Measurements from ENCODE around the gene ARL6.
"Not testable (repeated sequence)": the region's sequence is repeated elsewhere in the genome, so short reads cannot be mapped to it uniquely, and the experiment has no call there.

ARL6 gene

DNA sequence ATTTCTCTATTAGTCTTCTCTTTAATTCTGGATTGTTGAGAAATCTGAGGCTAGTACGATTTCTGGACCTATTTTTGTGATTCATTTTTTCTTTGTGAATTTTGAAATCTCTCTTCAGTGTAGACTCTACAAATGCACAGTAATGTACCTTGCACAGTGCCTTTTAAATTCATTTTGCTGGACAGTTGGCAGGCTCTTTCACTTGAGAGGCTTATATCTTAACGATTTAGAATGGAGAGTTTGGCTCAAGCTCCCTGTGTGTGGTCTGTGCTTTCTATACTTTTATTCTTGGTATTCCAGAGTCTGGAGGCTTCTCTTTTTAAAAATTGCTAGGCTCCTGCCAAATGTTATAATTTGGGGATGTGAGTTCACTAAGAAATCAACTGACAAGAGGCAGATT, 66.1 kb downstream of the ARL6 start:
- DNase-seq (ENCODE audit: extremely low read depth, low read depth), result no peak
- TF ChIP-seq, protein P1, sequence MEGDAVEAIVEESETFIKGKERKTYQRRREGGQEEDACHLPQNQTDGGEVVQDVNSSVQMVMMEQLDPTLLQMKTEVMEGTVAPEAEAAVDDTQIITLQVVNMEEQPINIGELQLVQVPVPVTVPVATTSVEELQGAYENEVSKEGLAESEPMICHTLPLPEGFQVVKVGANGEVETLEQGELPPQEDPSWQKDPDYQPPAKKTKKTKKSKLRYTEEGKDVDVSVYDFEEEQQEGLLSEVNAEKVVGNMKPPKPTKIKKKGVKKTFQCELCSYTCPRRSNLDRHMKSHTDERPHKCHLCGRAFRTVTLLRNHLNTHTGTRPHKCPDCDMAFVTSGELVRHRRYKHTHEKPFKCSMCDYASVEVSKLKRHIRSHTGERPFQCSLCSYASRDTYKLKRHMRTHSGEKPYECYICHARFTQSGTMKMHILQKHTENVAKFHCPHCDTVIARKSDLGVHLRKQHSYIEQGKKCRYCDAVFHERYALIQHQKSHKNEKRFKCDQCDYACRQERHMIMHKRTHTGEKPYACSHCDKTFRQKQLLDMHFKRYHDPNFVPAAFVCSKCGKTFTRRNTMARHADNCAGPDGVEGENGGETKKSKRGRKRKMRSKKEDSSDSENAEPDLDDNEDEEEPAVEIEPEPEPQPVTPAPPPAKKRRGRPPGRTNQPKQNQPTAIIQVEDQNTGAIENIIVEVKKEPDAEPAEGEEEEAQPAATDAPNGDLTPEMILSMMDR (IDR thresholded peaks at IDR 0.05; ENCODE audit: low read depth, low read length), result no peak

- TF ChIP-seq, protein P1 (IDR thresholded peaks at IDR 0.05; ENCODE audit: low read depth, low read length), result no peak
- no peak for DNase-seq (ENCODE audit: extremely low read depth, low read depth)
Observed at GRCh38 chr3:97831140-97831539, 66.6 kb downstream of the ARL6 start.

DNA sequence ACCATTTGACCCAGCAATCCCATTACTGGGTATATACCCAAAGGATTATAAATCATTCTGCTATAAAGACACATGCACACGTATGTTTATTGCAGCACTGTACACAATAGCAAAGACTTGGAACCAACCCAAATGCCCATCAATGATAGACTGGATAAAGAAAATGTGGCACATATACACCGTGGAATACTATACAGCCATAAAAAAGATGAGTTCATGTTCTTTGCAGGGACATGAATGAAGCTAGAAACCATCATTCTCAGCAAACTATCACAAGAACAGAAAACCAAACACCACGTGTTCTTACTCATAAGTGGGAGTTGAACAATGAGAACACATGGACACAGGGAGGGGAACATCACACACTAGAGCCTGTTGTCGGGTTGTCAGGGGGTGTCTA, 68.6 kb downstream of the ARL6 start:
- not testable (repeated sequence) for DNase-seq (ENCODE audit: extremely low read depth, low read depth)

DNA sequence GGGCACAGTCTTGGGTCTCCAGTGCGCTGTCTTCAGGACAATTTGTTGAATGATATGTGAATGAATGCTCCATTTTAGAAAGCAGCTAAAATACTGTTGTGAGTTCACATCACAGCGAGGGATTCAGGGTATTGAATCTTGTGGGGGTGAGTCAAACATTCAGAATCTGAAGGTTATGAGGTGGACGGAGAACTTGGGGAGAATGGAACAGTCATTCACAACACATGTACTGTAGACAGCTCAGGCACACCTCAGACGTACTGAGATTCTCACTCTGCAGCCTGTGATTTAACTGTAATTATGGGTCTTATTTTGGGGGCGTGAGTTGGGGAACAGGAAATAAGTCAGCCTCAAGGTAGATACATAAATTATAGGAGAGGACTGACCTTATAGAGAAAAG, 71.2 kb downstream of the ARL6 start:
- no peak for DNase-seq (ENCODE audit: extremely low read depth, low read depth)
- TF ChIP-seq, protein P1 (IDR thresholded peaks at IDR 0.05; ENCODE audit: low read depth, low read length), result no peak

DNA sequence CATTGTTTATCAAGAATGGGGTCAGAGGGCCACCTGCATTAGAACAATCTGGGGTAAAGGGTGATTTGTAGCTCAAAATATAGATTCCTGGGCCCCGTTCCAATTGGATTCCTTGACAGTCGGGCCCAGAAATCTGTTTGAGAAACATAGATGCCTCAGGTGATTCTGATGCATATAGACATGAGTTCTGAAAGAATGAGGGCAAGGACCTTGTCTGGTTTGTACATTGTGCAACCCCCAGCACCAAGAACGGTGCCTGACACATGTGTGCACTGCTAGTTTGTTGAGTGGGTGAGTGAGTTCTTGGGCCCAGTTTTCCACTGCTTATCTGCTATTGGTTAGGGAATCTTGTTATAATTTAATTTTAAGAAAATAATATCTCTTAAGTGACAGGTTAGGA, 73.8 kb downstream of the ARL6 start:
- TF ChIP-seq, protein P1 (IDR thresholded peaks at IDR 0.05; ENCODE audit: low read depth, low read length), result no peak

GRCh38 chr3:97839944-97840343, 75.4 kb downstream of the ARL6 start:
- no peak for DNase-seq (ENCODE audit: extremely low read depth, low read depth)
- TF ChIP-seq, protein P1 (IDR thresholded peaks at IDR 0.05; ENCODE audit: low read depth, low read length), result no peak

More for the DNA sequence above, 73.8 kb downstream of the ARL6 start:
- DNase-seq (ENCODE audit: extremely low read depth, low read depth), result no peak

DNA sequence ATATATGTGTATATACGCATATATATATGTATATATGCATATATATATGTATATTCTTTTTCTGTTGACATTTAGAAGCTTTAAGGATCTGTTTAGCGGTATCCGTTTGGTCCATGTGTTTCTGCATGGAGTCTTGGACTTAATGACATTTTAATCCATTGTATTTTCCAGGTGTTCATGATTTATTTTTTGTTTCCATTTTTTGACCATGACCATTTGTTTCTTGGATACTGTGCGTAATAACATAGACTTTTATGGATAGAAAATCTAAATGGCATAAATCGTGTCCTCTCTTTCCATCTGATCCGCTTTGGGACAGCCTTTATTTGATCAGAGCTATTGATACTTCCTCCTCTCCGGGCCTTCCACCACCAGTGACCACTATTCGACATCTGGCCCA, 76.7 kb downstream of the ARL6 start:
- TF ChIP-seq, protein P1 (IDR thresholded peaks at IDR 0.05; ENCODE audit: low read depth, low read length), result no peak
- no peak for DNase-seq (ENCODE audit: extremely low read depth, low read depth)

DNA sequence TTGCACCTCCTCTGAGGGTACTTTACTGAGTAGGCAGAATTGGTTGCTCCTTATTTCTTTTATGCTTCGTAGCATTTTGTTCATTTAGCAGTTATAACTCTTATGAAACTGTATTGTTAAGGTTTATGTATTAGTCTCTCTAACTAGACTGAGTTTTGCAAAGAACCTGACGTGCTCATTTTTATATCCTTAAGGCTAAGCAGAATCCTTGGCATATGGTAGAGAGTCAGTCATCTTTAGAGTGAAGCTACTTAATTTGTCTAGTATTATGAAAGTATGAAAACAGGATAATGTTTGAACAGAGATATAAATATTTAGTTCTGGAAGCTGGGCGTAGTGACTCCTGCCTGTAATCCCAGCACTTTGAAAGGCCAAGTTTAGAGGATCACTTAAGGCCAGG, 77.4 kb downstream of the ARL6 start:
- TF ChIP-seq, protein P1 (IDR thresholded peaks at IDR 0.05; ENCODE audit: low read depth, low read length), result no peak
- no peak for DNase-seq (ENCODE audit: extremely low read depth, low read depth)
